ENCODE results near the gene BCL11B.
A peak's percentile ranks its signal among the peaks of the same experiment; 100 is the strongest.

BCL11B gene

DNA sequence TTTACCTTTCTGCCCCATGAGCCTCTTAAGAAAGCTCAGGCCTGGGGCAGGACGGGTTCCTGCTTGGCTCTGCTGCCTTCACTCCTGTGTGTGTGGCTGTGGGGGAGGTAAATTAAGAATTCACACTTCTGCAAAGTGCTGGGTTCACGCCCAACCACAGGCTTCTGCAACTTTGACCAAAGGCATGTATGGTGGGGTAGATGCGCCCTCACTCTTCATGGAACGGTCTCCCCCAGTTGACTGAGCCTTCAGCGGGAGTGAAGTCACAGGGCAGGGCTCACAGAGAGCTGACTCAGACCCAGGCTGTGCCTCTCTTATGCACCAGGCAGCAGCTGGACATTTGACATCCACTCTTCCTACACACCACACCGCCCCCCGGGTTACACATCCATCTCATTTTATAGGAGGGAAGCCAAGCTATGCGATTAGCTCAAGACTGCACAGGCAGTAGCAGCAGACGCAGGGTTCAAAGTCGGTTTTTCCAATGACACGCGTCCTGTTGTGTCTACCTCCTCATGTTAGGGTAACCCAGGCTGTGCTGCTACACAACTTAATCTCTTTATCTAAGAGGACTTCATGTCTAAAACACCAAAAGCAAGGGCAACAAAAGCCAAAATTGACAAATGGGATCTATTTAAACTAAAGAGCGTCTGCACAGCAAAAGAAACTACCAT is 15.4 kb upstream of the BCL11B start:
- DNase-seq, result no peak

DNA sequence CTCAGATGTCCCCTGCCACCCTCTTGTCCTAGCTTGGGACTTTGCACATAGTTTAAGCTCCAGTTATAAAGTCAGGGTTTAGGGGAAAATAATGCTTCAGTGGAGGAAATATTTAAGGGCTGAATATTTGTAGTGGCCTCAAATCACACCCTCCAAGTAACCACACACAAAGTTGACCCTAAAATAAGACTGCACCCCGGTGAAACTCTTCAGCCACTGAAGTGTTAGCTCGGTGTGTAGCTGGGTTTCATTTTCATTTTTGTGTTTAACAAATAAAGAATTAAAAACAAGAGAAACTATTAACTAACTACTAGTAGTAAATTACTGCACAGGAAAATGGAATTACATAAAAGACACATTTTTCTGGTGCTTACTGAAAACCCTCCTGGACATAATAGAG is 14.8 kb upstream of the BCL11B start:
- no peak for DNase-seq

DNA sequence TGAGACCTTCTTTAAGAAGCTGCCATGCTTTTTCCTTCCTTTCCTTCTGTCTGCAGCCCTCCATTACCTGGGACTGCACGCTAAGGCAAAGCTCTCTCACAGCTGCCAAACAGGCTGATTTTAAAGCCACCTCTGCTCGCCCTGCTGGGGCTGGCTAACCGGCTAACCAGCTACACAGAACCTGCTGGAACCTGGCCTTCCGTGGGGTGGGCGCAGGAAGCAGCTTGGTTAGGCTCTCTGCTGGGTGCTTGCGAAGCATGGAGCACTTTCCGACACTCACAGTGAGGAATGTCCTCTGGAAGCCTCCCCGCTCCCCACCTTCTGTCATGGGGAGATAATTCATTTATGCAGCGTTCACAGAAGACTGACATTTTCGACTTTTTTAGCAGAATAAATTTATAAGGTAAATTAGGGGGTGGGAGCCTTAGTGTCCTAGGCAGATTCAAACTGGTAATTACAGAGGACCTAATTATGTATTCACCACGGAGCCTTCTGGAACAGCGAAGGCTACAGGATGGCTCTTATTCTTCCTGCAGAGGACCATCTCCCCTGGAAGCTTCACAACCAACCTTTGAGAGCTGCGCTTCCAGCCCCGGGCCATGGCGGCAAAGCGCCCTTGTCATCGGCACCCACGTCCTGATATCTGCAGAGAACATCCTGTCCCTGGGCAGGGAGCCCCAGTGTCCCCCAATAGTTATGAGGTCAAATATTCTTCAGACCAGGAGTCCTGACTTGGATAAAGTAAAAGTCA is 12.4 kb upstream of the BCL11B start:
- DNase-seq, result no peak

DNA sequence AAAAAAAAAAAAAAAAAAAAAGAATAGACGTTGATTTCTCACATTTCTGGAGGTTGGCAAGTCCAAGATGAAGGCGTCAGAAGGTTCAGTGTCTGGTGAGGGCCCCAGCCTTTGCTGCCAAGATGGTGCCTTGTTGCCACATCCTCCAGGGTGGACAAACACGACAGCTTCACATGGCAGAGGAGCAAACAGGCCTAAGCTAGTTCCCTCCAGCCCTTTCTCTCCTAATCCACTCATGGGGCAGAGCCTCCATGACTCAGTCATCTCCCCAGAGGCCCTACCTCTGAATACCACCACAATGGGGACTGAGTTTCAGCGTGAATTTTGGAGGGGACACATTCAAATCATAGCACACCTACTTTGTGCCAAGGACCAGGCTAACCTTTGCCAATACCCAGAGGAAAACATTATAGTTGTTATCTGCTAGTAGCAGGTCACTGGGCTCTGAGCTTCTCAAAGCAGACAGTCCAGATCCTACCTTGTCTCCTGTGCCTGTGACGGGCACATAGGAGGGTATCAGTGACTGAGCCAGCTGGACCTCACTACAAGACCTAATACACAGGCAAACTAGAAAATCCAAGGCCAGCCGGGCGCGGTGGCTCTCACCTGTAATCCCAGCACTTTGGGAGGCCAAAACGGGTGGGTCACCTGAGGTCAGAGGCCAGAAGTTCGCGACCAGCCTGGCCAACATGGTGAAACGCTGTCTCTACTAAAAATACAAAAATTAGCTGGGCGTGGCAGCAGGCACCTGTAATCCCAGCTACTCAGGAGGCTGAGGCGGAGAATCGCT is 10.5 kb upstream of the BCL11B start:
- no peak for DNase-seq

DNA sequence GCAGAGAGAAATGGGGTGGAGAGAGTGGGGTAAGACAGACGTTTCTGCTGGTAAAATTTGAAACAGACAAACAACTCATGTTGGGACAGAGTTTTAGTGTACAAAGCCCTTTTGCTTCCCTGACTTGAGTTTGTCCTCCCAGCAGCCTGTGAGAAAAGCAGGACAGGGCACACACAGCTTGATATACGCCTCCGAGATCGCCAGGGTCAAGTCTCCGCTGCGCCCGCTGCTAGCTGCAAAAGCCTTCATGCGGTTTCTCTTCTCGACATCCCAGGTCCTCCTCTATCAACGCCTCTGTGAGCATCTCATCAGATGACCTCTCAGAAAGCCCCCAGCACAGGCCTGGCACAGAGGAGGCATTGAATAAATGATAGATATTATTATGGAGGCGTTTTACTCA is 9.4 kb upstream of the BCL11B start:
- DNase-seq, result no peak

DNA sequence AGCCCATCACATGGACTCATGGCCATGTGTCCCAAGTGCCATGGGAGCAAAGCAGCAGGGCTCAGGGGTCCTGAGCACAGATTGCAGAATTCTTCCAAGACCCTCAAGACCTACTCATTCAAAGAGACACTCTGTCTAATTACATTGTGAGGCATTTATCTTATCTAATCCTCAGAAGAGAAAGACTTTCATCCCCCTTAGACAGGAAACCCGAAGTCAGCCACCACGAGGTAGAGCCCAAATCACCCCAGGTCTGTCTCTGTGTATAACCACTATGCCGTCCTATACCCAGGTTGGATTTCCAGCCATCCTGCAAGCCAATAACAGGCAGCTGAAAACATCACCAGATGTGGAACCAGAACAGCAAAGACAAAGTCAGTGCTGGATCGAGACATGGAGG is 8.9 kb upstream of the BCL11B start:
- no peak for DNase-seq

DNA sequence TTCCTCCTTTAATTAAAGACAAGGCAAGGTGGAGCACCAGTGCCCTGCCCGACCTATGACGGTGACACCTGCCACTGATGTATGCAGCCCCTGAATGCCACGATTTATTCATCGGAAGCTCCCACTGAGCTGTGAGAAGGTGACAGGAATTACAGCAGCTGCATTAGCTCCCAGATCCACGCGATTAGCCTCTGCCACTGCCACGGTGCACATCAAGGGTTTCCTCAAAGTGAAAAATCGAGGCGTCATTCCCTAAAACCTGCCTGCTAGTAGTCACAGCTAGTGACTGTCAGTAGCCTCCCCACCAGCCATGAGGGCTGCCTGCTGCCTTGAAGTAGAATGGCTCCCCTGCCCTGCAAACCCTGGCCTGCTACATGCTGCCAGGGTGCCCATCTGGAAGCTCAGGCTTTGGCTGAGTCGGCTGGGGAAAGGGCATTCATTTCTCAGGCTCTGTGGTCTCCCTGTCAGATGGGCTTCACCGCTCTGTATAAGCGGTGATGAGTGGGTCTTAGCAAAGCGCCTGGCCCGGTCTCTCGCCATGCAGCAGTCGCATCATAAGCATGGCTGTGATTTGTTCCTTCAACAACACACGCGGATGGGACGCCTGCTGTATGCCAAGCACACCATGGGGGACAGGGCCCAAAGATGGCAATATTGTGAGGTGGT is 8.2 kb upstream of the BCL11B start:
- DNase-seq, result no peak

DNA sequence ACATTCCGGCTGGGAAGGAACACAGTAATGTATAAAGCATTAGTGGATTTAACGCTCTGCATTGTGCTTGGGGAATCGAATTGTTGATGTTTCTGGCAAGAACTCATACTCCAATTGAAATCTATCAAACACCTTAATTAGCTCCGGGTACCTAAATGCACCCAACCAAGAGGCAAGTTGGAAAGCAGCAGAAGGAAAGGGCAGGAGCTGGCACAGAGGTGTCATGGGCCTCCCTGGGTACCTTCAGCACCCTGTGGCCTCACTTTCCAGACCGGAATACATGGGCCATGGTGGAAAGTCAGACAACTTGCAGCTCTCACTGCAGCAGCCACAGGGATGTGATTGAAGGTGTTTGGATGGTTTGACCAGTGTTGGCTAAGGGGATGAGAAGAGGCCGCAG is 6.8 kb upstream of the BCL11B start:
- no peak for DNase-seq

DNA sequence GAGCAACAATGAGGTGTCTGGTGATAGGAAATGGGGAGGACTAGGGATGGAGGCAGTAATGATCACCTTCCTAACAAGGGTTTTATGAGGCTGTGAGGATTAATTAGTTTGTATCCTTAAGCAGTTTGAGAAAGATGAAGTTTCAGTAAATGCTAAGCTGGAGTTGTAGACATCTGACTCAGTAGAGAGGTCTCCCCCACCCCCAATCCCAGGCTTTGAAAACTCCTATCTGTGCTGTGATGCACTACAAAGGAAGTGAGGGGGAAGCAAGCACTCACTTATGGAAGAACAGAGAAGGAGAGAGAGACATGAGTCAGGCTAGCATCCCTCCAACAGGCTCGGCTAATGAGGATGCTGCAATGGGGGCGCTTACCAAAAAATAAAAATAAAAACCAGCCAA is 5.5 kb upstream of the BCL11B start:
- DNase-seq, result no peak

DNA sequence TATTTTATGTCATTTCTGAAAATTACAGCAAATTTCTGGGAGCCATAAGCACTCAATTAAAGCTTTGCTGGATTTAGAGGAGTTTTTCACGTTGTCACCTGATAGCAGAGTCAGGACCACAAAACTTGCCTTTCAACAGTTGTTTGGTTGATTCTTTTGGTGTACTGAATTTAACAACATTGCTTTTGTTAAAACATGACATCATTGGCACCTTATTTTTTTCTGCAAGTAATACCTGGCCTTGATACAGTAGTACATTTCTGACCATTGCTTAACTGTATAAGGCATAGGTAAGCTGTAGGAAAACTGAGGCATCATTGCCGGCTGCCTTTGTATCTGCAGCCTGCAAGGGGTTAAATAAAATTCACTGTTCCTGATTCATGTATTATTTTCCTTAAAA is 4.5 kb upstream of the BCL11B start:
- DNase-seq, result no peak

DNA sequence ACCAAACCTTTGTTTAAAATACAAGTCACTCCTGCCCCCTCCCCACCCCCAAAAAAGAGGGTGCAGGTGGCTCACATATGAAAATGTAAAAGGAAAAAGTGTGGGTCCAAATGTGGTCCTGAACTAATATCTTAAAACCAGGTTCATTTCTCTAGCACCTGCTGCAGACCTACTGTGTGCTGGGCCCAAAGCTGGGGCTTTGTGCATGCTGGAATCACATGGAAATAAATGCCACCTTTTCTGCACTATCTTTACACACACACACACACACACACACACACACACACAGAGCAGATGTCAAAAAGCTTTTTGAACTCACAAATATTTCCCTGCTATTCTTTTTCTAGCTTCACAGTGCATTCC is 3.2 kb upstream of the BCL11B start:
- no peak for DNase-seq

DNA sequence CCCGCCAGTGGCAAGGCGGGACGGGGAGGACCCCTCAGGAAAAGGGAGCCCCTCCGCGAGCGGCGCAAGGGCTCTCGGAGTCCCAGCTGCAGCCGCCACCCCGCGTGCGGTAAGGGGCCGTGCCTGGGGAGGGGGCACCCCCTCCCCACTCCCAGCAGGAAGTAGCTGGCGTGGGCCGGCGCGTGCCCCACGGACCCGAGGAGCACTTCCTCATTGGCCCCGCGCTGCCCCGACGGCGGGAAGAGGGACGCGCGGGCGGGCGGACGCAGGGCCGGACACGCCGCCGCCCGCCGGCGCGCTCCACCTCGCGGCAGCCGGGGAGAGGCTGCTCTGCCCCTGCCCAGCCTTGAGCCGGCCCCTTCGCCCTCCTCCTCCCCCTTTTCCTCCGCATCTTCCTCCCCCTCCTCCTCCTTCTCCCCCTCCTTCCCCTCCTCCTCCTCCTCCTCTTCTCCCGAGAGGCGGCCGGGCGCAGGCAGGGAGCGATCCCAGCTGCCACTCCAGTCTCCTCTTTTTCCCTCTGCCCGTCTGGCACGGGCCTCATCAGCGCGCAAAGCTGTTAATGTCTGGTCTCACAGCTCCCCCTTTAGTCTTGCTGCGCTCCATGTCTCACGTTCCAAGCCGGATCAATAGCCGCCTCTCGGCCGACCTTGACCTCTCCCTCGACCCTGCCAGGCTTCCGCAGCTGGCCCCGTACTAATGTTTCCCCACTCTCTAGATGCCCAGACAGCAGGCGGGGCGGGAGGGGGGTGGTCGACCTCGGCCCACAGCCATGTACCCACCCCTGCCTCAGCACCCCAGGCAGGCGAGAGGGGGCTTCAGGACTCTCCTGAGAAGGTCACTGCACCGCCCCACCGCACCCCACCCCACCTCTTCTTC is 2.6 kb upstream of the BCL11B start:
- DNase-seq, result peak; percentile 85

DNA sequence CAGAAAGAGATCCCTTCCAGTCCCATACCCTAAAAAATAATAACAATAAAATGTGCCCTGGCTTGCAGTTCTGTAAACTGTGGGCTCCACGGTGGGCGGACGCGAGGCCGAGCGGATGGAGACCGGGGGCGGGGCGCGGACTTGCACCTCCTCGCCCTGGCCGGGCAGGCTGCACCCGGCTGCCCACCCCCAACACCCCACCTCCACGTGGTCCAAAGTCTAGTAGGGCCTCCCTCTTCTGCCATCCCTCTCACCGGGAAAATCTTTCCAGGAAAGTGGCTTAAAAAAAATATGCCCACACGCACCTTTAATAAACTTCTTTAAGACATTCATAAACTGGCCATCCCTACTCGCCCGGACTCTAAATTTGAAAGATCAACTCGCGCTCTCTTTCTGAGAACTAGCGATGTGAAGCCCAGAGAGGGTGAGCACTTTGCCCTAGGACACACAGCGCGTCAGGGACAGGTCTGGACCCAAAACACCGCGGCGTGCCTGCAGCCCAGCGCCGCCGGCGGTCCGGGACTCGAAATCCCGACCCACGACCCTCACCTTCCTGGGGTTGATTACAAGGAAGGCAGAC is 1.9 kb upstream of the BCL11B start:
- no peak for DNase-seq

DNA sequence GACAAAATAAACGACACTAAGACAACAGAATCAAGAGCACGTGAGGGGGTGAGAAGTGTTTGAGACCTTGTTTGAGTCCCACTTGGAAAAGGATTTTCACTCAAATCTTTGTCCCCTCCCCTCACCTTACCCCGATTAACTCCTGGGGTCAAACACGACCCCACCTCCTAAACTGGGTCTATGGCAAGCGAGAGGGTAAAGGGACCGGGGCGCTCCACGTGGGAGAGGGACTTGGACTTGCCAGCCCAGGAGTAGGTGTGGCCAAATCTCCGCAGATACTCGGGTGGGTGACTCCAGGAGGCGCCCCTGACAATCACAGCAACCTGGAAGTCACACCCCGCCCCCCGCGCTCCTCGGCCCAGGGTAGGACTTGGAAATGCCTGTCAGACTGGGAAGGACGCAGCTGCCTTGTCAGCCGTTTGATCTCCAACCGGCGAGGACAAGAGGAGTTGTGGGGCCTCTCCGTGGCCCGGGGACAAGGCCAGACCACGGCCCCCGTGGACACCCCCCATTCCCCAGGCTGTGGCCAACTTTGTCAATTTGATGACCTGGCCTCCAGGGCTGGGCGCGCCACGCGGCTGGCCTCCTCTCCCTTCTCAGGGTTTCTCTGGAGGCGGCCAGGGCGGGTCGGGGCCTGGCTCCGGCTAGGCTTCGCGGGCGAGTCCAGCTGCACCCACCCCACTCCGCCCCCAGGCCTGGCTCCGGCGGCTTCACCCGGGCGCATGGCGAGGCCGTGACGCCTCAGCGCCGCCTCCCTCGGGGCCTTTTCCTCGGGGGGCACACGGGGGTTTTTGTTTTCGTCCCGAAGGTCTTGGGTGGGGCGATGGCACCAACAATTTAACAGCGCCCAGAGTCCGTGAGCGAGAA is 1.1 kb upstream of the BCL11B start:
- DNase-seq, result peak; percentile 82

DNA sequence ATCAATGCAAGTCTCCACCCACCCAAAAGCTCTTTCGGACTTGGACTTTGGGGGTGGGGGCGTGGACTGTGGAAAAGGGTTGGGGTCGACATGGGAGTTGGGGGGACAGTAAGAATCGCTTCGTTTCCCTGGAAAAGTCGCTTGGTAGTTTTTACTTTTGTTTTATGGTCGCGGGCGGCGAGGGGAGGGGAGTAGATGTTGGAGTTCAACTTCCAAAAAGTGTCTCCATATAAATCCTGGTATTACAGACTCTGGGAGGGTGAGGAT is 568 bp upstream of the BCL11B start:
- no peak for DNase-seq

DNA sequence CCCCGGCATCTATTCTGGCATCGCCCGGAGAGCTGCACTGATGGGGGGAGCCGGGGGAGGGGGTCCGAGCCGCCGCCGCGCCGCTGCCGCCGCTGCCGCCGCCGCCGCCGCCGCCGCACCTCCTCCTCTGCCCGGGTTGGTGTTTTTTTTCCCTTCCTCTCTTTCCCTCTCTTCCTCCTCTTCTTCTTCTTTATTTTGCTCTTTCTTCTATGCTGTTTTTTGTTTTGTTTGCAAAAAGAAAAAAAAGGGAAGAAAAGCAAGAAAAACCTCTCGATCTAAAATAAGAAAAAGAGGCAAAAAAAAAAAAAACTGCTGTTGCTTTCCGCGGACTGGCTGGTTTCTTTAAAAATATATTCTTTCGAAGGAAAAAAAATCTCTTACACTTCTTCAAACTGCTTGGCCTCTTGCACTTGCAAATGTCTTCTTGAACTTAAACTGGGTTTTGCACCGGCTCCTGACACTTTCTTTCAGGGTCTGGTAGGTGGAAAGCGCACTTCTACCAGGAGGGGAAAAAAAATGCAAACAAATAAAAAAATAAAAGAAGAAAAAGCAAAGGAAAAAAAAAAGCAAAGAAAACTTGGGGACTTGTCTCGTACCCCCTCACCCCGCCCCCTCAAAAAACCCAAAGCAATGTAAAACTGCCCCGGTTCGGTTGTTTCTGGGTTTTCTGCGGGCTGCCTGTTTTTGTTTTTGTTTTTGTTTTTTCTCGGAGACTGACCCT is 616 bp downstream of the BCL11B start:
- DNase-seq, result no peak

DNA sequence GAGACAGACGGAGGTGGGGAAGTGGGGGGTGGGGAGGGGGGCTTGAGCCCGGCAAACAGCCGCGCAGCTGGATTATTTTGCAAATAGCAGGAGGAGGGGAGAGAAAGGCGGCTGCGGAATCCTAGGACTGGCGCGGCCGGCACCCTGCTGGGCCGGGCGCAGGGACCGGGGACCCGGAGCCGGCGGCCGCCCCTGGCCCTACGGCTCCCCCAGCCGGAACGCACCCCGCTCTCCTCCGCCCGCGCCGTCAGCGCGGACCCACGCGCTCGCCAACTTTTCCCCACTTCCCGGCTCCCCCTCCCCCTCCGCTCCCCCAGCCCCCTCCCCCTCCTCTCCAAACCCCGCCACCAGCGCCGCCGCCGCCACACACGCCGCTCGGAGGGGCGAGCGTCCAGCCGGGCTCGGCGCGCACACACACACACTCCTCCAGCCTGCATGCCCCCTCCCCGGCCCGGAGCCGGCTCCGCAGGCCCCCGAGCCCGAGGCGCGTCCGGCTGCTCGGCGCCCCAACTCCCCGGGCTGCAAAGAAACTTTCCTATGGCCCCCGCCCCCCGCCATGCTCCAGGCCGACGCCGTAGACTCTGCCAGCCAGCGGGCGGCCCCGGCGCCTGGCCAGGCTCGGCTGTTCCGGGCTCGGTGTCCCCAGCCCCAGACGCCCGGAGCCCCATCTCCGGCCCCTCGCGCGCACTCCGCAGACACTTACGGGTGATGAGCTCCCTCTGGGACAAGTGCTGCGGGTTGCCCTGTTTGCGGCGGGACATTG is 1.4 kb downstream of the BCL11B start:
- DNase-seq, result peak; percentile 78

DNA sequence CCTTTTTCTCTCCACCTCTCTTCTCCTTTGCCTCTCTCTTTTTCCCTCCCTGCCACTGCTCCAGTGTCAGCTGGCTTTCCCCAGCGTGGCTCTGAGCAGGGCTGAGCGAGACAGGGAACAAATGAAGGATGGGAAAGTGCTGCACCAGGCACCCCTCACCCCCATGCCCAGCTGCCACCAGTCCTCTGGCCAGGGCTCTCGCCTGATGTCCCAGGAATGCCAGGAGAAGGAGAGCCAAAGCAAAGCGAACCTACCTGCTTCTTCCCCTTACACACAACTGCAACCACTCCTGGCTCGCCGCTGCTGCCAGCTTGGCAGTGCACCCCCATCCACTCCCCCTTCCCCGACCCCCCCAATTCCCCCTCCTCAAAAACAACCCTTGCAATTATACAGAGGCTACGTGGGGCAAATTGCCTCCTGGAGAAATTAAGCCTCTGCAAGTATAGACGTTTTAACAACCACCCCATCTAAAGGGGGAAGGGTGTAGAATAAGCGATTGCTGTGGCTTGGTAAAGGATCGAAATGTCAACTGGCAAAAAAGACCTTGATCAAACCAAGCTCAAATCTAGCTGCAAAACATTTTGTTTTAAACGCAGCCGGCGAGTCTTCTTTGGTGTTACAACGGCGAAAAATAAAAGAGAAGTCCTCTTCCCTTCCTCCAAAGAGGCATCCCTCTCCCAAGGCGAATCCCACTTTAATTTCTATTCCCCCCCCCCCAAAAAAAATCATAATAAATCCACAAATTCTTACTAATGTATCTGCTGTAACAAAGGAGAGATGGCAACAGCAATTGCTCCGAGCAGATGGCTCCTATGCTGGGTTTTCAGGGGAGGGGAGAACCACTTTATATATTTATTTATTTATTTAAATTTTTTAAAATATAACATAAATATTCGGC is 2.9 kb downstream of the BCL11B start:
- no peak for DNase-seq

Data from right kidney (tissue), 1 donor.